A549 (cell line): ENCODE data around the gene PRKN.

ENCODE experiments used
- CHD4 ChIP-seq: fragments of 200-600 bp; sonication (generic); IDR thresholded peaks from 2 replicates; pipeline ENCODE4 v1.6.1; 2016; ENCODE audit warnings: antibody characterized with exemption, mild to moderate bottlenecking, borderline replicate concordance
- EHMT2 ChIP-seq: fragments of 200-600 bp; sonication (generic); IDR thresholded peaks from 2 replicates; pipeline ENCODE4 v1.6.1; 2016; ENCODE audit warnings: antibody characterized with exemption, low read depth, mild to moderate bottlenecking, moderate library complexity
- RAD21 ChIP-seq, 2 experiments: fragments of >200 bp in 1 of 2; sonication (Bioruptor Twin) in 1 of 2; formaldehyde crosslinking in 1 of 2; IDR thresholded peaks in 1 of 2; conservative IDR thresholded peaks in 1 of 2; 2 replicates in 1 of 2; 3 replicates in 1 of 2; pipeline ENCODE4 v1.6.1; 2012 to 2018; ENCODE audit warnings: inconsistent platforms in 1 of 2
- RFX5 ChIP-seq: fragments of 450-650 bp; IDR thresholded peaks from 2 replicates; pipeline ENCODE4 v1.7.1; 2014; ENCODE audit warnings: antibody characterized with exemption, mild to moderate bottlenecking, moderate library complexity
- TF ChIP-seq, protein P1 (sequence below): fragments of >200 bp; sonication (Bioruptor Twin); formaldehyde crosslinking; IDR thresholded peaks from 3 replicates; pipeline ENCODE4 v1.5.1; 2016

DNA sequence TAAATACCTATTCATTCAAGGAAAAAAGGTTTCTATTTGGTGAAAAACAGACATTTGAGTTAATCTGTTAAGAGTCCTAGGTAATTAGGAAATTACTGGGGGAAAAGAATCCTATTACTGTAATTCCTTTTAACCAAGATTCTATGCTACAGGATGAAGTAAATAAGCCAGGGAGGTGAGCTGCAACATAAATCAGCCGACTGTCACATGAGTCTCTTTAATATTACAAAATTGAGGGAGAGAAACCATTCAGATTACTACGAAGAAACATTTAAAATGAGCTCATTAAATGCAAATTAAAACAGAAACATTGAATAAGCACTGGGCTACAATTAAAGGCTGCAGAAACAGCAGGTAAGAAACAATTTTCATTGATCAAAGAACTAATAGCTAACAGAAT is 5.3 kb downstream of the PRKN start:
- TF ChIP-seq RFX5 = no peak
- no peak for TF ChIP-seq RAD21 (conservative IDR thresholded peaks at IDR 0.05 in 1 of 2, IDR thresholded peaks at IDR 0.05 in 1 of 2)
- TF ChIP-seq, protein P1, sequence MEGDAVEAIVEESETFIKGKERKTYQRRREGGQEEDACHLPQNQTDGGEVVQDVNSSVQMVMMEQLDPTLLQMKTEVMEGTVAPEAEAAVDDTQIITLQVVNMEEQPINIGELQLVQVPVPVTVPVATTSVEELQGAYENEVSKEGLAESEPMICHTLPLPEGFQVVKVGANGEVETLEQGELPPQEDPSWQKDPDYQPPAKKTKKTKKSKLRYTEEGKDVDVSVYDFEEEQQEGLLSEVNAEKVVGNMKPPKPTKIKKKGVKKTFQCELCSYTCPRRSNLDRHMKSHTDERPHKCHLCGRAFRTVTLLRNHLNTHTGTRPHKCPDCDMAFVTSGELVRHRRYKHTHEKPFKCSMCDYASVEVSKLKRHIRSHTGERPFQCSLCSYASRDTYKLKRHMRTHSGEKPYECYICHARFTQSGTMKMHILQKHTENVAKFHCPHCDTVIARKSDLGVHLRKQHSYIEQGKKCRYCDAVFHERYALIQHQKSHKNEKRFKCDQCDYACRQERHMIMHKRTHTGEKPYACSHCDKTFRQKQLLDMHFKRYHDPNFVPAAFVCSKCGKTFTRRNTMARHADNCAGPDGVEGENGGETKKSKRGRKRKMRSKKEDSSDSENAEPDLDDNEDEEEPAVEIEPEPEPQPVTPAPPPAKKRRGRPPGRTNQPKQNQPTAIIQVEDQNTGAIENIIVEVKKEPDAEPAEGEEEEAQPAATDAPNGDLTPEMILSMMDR = no peak
- no peak for TF ChIP-seq CHD4
- TF ChIP-seq EHMT2 = no peak
